Gastrocnemius medialis (tissue), 4 donors: ENCODE measurements around the gene CRABP2.

ENCODE experiments used
- CTCF ChIP-seq, 5 experiments: fragments of 450-650 bp in 3 of 5; fragments of 200-600 bp in 2 of 5; sonication (generic) in 2 of 5; IDR thresholded peaks in 4 of 5; conservative IDR thresholded peaks in 1 of 5; 1 replicate in 4 of 5; 2 replicates in 1 of 5; pipeline ENCODE4 v1.5.1; 2016 to 2019; ENCODE audit warnings: antibody characterized with exemption in 5 of 5, mild to moderate bottlenecking in 3 of 5, moderate library complexity in 3 of 5
- POLR2A ChIP-seq, 2 donors: fragments of 450-650 bp; IDR thresholded peaks; one replicate each; pipeline ENCODE4 v1.6.1; 2017; ENCODE audit warnings: antibody characterized with exemption in 2 of 2, mild to moderate bottlenecking in 2 of 2, moderate library complexity in 2 of 2

- TF ChIP-seq POLR2A (IDR thresholded peaks at IDR 0.05) (no peak), CTCF (IDR thresholded peaks at IDR 0.05 in 4 of 5, conservative IDR thresholded peaks at IDR 0.05 in 1 of 5) (no peak)
Measured at GRCh38 chr1:156652992-156653355, 52.4 kb downstream of the CRABP2 start.
